ENCODE results near the gene OR51D1. TPM values are rescaled to one million over a fixed set of nuclear protein-coding genes. Genes with fewer than 3 reads are reported as not detected.

The OR51D1 gene
- total and polyA plus RNA-seq, 2 of the 8 experiments (the other 6 are each of a cell fraction or from before 2014, with no cell fraction given): not detected

- TF ChIP-seq RXRA (IDR thresholded peaks at IDR 0.05; ENCODE audit: insufficient read depth, low read depth, low read length): no peak
- TF ChIP-seq KDM5A (IDR thresholded peaks at IDR 0.05; ENCODE audit: low read length): no peak
These were observed 43.1 kb downstream of the OR51D1 start (continued) for GRCh38 chr11:4680341-4680740.
